Natural killer cell treated with Interleukin-12 subunit alpha and Interleukin-12 subunit beta and Interleukin-15 and Interleukin-18, amount 100 ng/mL, for 72 hours (primary cell): Measurements from ENCODE around the gene ITGB4. TPM values are rescaled to one million over a fixed set of nuclear protein-coding genes. Genes with fewer than 3 reads are reported as not detected.

Experiments used
- ATAC-seq, 2 donors: fragments of 150-1000 bp; cut with Tn5 transposase in 1 of 2; sonication (Bioruptor Pico), chemical (Tn5 transposase) in 1 of 2; 2 replicates each; pipeline ENCODE4 v1.10.0; 2021
- DNase-seq: peaks from one replicate; pipeline ENCODE4 v3.0.0; 2022; ENCODE audit warnings: low spot score
- H3K27ac Mint-ChIP-seq, 2 donors: 1 replicate in 1 of 2; 2 replicates in 1 of 2; pipeline ENCODE4 v1.8.0; 2022; ENCODE audit warnings: mixed read lengths in 2 of 2, mild to moderate bottlenecking in 1 of 2, moderate library complexity in 1 of 2
- H3K27me3 Mint-ChIP-seq, 2 donors: 1 replicate in 1 of 2; 2 replicates in 1 of 2; pipeline ENCODE4 v1.8.0; 2022; ENCODE audit warnings: mixed read lengths in 2 of 2
- H3K36me3 Mint-ChIP-seq: one replicate; pipeline ENCODE4 v1.8.0; 2022; ENCODE audit warnings: mixed read lengths
- H3K4me1 Mint-ChIP-seq, 2 donors: 1 replicate in 1 of 2; 2 replicates in 1 of 2; pipeline ENCODE4 v1.8.0; 2022; ENCODE audit warnings: low read depth in 2 of 2, mixed read lengths in 2 of 2, mild to moderate bottlenecking in 1 of 2
- H3K4me3 Mint-ChIP-seq: one replicate; pipeline ENCODE4 v1.8.0; 2022; ENCODE audit warnings: mixed read lengths
- H3K9me3 Mint-ChIP-seq: 2 replicates; pipeline ENCODE4 v1.8.0; 2022; ENCODE audit warnings: mixed read lengths
- total RNA-seq, 2 donors: library from RNA; stranded (reverse); gene quantifications; one replicate each; pipeline ENCODE4 v1.2.3, GENCODE V29; 2022

ITGB4 gene
- total RNA-seq, 2 donors from 2014 or later = 0.90 TPM; not detected in 1

DNA sequence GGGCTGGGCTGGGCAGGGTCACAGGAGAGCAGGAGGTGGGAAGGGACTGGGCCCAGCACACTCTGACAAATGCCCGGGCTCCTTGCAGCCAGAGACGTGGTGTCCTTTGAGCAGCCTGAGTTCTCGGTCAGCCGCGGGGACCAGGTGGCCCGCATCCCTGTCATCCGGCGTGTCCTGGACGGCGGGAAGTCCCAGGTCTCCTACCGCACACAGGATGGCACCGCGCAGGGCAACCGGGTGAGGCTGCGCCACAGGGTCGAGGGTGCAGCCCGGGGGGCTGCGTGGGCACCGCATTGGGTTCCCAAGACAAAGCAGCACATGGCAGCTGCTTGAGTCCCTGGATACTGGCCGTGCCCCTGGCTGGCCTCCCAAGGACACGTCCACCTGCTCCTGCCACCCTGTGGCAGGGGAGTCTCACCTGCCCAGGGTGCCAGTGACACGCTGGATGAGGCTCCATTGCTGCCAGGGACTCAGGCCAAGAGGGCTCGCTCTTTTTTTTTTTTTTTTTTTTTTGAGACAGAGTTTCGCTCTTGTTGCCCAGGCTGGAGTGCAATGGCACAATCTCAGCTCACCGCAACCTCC lies 22.5 kb downstream of the ITGB4 start:
- no peaks in the 10 kb centered on the region for H3K9me3 Mint-ChIP-seq
- no peak for ATAC-seq
- no peak for DNase-seq
- H3K27me3 Mint-ChIP-seq = peaks cover 0 to 3% of the 10 kb centered on the region in 2 donors
- H3K36me3 Mint-ChIP-seq = no peaks in the 10 kb centered on the region
- H3K4me1 Mint-ChIP-seq = peaks cover 3 to 6% of the 10 kb centered on the region in 2 donors
- H3K27ac Mint-ChIP-seq = no peak overlapping the region
- H3K4me3 Mint-ChIP-seq = no peak overlapping the region

DNA sequence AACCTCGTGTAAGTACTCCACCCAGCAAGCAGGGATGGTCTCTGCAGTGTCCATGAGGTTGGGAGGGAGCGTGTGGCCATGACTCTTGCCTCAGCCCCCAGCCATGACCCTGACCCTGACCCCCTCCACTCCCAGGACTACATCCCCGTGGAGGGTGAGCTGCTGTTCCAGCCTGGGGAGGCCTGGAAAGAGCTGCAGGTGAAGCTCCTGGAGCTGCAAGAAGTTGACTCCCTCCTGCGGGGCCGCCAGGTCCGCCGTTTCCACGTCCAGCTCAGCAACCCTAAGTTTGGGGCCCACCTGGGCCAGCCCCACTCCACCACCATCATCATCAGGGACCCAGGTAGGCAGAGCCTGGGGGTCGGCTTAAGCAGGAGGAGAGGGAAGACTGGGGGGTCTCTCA lies 27.4 kb downstream of the ITGB4 start:
- H3K27ac Mint-ChIP-seq = no peak overlapping the region
- peaks cover 0 to 3% of the 10 kb centered on the region in 2 donors for H3K27me3 Mint-ChIP-seq
- DNase-seq (no peak), ATAC-seq (no peak)
- no peak overlapping the region for H3K4me3 Mint-ChIP-seq
- H3K36me3 Mint-ChIP-seq = no peaks in the 10 kb centered on the region
- H3K9me3 Mint-ChIP-seq = no peaks in the 10 kb centered on the region
- peaks cover 6 to 7% of the 10 kb centered on the region in 2 donors for H3K4me1 Mint-ChIP-seq

DNA sequence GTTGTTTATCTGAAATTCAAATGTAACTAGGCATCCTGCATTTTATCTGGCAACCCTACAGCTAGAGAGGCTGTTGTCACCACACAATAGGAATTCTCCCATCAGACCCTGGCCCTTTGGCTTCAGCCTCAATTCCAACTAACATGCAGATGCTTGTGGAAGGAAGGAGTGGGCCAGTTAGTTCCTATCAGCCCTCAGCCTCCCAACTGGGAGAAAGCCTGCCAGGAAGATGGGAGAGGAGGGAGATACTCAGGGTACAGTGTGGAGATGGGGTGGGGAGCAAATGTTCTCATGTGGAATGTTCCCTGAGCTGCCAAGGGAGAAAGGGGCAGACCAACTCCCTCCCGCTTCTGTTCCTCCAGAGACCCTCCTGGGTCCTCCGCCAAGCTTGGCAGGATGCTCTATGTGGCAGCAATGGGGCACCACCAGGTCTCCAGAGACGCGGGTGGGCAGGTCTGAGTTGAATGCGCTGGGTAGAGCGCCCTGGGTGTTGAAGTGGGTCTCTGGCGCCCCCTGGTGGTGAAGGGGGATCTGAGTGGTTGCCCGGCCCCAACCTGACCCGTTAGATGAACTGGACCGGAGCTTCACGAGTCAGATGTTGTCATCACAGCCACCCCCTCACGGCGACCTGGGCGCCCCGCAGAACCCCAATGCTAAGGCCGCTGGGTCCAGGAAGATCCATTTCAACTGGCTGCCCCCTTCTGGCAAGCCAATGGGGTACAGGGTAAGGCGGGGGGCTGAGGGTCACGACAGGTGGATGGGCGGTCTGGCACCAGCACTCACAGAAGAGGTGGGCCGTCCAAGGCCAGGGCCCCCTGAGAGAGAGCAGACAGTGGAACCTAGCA lies 28.5 kb downstream of the ITGB4 start:
- Mint-ChIP-seq H3K4me1 (peaks cover 10% of the 10 kb centered on the region in 2 donors), H3K9me3 (no peaks in the 10 kb centered on the region), H3K36me3 (no peaks in the 10 kb centered on the region), H3K27ac (no peak overlapping the region), H3K27me3 (peaks cover 0 to 5% of the 10 kb centered on the region in 2 donors), H3K4me3 (peak overlapping the region; percentile 8)
- DNase-seq = peak; percentile 86
- peak; percentile 80 for ATAC-seq

- Mint-ChIP-seq H3K36me3 (no peaks in the 10 kb centered on the region), H3K4me3 (no peak overlapping the region), H3K27me3 (peaks cover 0 to 6% of the 10 kb centered on the region in 2 donors), H3K27ac (no peak overlapping the region), H3K9me3 (no peaks in the 10 kb centered on the region), H3K4me1 (peaks cover 12 to 13% of the 10 kb centered on the region in 2 donors)
- no peak for DNase-seq
- no peak for ATAC-seq
Measured at GRCh38 chr17:75750661-75751423, 29.6 kb downstream of the ITGB4 start.

- Mint-ChIP-seq H3K27ac (no peak overlapping the region), H3K4me1 (peaks cover 12 to 13% of the 10 kb centered on the region in 2 donors), H3K4me3 (no peak overlapping the region), H3K9me3 (no peaks in the 10 kb centered on the region), H3K36me3 (no peaks in the 10 kb centered on the region), H3K27me3 (peaks cover 0 to 6% of the 10 kb centered on the region in 2 donors)
- ATAC-seq = no peak
- DNase-seq = no peak
Measured at GRCh38 chr17:75751676-75752404, 30.6 kb downstream of the ITGB4 start.

- ATAC-seq = no peak
- DNase-seq = no peak
- Mint-ChIP-seq H3K27ac (no peak overlapping the region), H3K27me3 (peaks cover 0 to 6% of the 10 kb centered on the region in 2 donors), H3K4me3 (no peak overlapping the region), H3K9me3 (no peaks in the 10 kb centered on the region), H3K36me3 (no peaks in the 10 kb centered on the region), H3K4me1 (peaks cover 12 to 13% of the 10 kb centered on the region in 2 donors)
Measured at GRCh38 chr17:75752405-75752709, 31.1 kb downstream of the ITGB4 start.

DNA sequence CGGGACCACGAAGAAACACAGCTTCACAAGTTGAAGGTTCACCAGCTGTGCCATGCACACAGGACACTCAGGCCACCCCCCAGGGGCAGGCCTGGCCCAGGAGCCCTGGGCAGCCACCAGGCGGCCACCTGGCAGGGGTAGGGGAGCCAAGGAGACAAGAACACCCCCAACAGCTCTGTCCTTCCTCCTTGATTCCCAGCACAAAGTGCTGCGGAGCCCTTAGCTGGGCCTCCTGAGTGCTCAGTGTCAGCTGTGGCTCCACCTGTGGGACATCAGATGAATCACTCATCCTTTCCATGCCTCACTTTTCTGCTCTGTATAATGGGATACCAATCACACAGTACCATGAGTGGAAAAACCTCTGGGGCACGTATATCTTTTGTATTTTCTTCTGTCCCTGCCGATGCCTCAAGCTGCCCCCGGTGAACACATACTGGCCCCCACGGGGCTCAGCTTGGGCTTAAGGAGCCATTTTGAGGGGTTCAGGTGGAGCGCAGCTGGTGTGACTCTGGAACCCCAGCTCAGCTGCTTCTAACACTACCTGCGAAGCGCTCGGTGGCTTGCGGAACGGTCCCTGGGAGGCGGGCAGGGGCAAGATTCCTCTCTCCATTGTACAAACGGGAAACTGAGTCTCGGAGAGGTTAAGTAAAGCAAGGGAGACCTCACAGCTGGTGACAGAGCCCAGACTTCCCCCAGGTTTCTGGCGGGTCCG lies 31.7 kb downstream of the ITGB4 start:
- Mint-ChIP-seq H3K4me1 (peaks cover 8 to 9% of the 10 kb centered on the region in 2 donors), H3K36me3 (no peaks in the 10 kb centered on the region), H3K4me3 (peak overlapping the region; percentile 42), H3K9me3 (no peaks in the 10 kb centered on the region), H3K27me3 (peaks cover 0 to 3% of the 10 kb centered on the region in 2 donors), H3K27ac (no peak overlapping the region)
- ATAC-seq (no peak), DNase-seq (no peak)

- Mint-ChIP-seq H3K9me3 (no peaks in the 10 kb centered on the region), H3K27me3 (peaks cover 0 to 3% of the 10 kb centered on the region in 2 donors), H3K4me3 (no peak overlapping the region), H3K4me1 (peaks cover 6 to 9% of the 10 kb centered on the region in 2 donors), H3K27ac (no peak overlapping the region), H3K36me3 (no peaks in the 10 kb centered on the region)
- DNase-seq (peak; percentile 87), ATAC-seq (peak; percentile 83 to 89)
Measured at GRCh38 chr17:75753514-75754377, 32.5 kb downstream of the ITGB4 start.

GRCh38 chr17:75754378-75755204 lies 33.3 kb downstream of the ITGB4 start:
- Mint-ChIP-seq H3K27ac (peak overlapping the region; percentile 15 to 80), H3K36me3 (no peaks in the 10 kb centered on the region), H3K4me3 (peak overlapping the region; percentile 40), H3K27me3 (peaks cover 0 to 3% of the 10 kb centered on the region in 2 donors), H3K4me1 (peaks cover 6 to 9% of the 10 kb centered on the region in 2 donors), H3K9me3 (no peaks in the 10 kb centered on the region)
- no peak for ATAC-seq
- no peak for DNase-seq

GRCh38 chr17:75755205-75755901 lies 34.1 kb downstream of the ITGB4 start:
- peak overlapping the region; percentile 15 to 80 for H3K27ac Mint-ChIP-seq
- H3K9me3 Mint-ChIP-seq = no peaks in the 10 kb centered on the region
- no peaks in the 10 kb centered on the region for H3K36me3 Mint-ChIP-seq
- peak overlapping the region; percentile 40 for H3K4me3 Mint-ChIP-seq
- DNase-seq = no peak
- peaks cover 0 to 3% of the 10 kb centered on the region in 2 donors for H3K27me3 Mint-ChIP-seq
- ATAC-seq = no peak
- peaks cover 5 to 6% of the 10 kb centered on the region in 2 donors for H3K4me1 Mint-ChIP-seq

DNA sequence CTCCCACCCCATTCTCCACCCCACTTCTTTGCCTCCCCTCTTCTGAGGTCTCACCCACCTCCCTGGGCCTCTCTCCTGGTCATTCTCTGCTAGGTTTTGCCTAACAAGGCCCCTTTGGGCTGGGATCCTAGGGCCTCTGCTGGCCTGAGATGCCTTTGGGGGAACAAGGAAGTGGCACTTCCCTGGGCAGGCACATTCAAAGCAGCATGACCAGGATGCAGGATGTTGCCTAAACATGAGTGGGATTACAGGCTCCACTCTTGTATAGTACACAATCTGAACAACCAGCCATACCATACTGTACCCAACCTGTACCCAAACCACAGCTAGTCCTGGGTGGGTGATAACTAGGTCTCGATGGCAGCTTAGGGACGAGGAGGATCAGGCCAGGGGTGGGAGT lies 34.7 kb downstream of the ITGB4 start:
- Mint-ChIP-seq H3K4me1 (peaks cover 5 to 6% of the 10 kb centered on the region in 2 donors), H3K27ac (no peak overlapping the region), H3K9me3 (no peaks in the 10 kb centered on the region), H3K4me3 (no peak overlapping the region), H3K36me3 (no peaks in the 10 kb centered on the region), H3K27me3 (peaks cover 0 to 3% of the 10 kb centered on the region in 2 donors)
- DNase-seq = no peak
- no peak for ATAC-seq
